T follicular helper cell (primary cell): Measurements from ENCODE around the gene HPS1.
A peak's percentile ranks its signal among the peaks of the same experiment; 100 is the strongest.

Experiments used
- DNase-seq: peaks from one replicate; pipeline ENCODE4 v3.0.0-alpha.2; 2020; ENCODE audit warnings: low read depth

HPS1 gene

GRCh38 chr10:98431016-98431415 is 15.7 kb downstream of the HPS1 start:
- no peak for DNase-seq

- no peak for DNase-seq
Measured at GRCh38 chr10:98430427-98430826, 16.3 kb downstream of the HPS1 start.

- no peak for DNase-seq
Measured at GRCh38 chr10:98429320-98430072, 17.2 kb downstream of the HPS1 start.

- DNase-seq: no peak
Measured at GRCh38 chr10:98427011-98427515, 19.7 kb downstream of the HPS1 start.

- DNase-seq: no peak
Measured at GRCh38 chr10:98425511-98426352, 21.0 kb downstream of the HPS1 start.

GRCh38 chr10:98424295-98425254 is 22.2 kb downstream of the HPS1 start:
- DNase-seq: no peak

- DNase-seq: no peak
Measured at GRCh38 chr10:98423691-98424120, 23.0 kb downstream of the HPS1 start.

GRCh38 chr10:98422182-98422581 is 24.6 kb downstream of the HPS1 start:
- DNase-seq: no peak

- no peak for DNase-seq
Measured at GRCh38 chr10:98420786-98421185, 25.9 kb downstream of the HPS1 start.

- no peak for DNase-seq
Measured at GRCh38 chr10:98419469-98420261, 27.1 kb downstream of the HPS1 start.

GRCh38 chr10:98418665-98419468 is 27.9 kb downstream of the HPS1 start:
- no peak for DNase-seq

GRCh38 chr10:98417973-98418664 is 28.6 kb downstream of the HPS1 start:
- no peak for DNase-seq

GRCh38 chr10:98417481-98417959 is 29.2 kb downstream of the HPS1 start:
- no peak for DNase-seq

GRCh38 chr10:98416606-98417388 is 29.9 kb downstream of the HPS1 start:
- DNase-seq: no peak

- no peak for DNase-seq
Measured at GRCh38 chr10:98415731-98416119, 31.0 kb downstream of the HPS1 start.

- peak; percentile 25 for DNase-seq
Measured at GRCh38 chr10:98414932-98415730, 31.6 kb downstream of the HPS1 start, which contains the start of gene PYROXD2. PYROXD2 (minus strand) TSS chr10:98415182; CDS start chr10:98415135, 47 bp downstream.

GRCh38 chr10:98414578-98414931 is 32.2 kb downstream of the HPS1 start:
- no peak for DNase-seq

- no peak for DNase-seq
Measured at GRCh38 chr10:98411768-98412167, 35.0 kb downstream of the HPS1 start.
